GM19240 (cell line): ENCODE measurements around the gene CALHM2.

Experiments used
- DNase-seq: peaks from one replicate; pipeline ENCODE4 v3.0.0; 2011; ENCODE audit warnings: low spot score; ENCODE audit not compliant: insufficient read length

CALHM2 gene

GRCh38 chr10:103476046-103476768, 24.0 kb upstream of the CALHM2 start:
- DNase-seq: no peak

- no peak for DNase-seq
Observed at GRCh38 chr10:103475437-103475836, 23.3 kb upstream of the CALHM2 start.

GRCh38 chr10:103474077-103474476, 21.9 kb upstream of the CALHM2 start:
- no peak for DNase-seq

- DNase-seq: no peak
Observed at GRCh38 chr10:103473261-103473671, 21.1 kb upstream of the CALHM2 start.

- DNase-seq: no peak
Observed at GRCh38 chr10:103472005-103472404, 19.8 kb upstream of the CALHM2 start.

- DNase-seq: peak; percentile 86
Observed at GRCh38 chr10:103470761-103471653, 18.8 kb upstream of the CALHM2 start.

- no peak for DNase-seq
Observed at GRCh38 chr10:103469201-103469600, 17.0 kb upstream of the CALHM2 start.

- no peak for DNase-seq
Observed at GRCh38 chr10:103467406-103467805, 15.2 kb upstream of the CALHM2 start.

GRCh38 chr10:103466734-103467133, 14.6 kb upstream of the CALHM2 start:
- no peak for DNase-seq

GRCh38 chr10:103465411-103466179, 13.4 kb upstream of the CALHM2 start:
- no peak for DNase-seq

- DNase-seq: no peak
Observed at GRCh38 chr10:103463499-103463898, 11.3 kb upstream of the CALHM2 start.

GRCh38 chr10:103459615-103460014, 7.4 kb upstream of the CALHM2 start:
- no peak for DNase-seq

GRCh38 chr10:103458720-103459119, 6.5 kb upstream of the CALHM2 start, which contains the start of gene CALHM1:
Gene CALHM1, minus strand, starts transcription at chr10:103458900. Its CDS starts 149 bp downstream, at chr10:103458751.
- DNase-seq: peak; percentile 63

GRCh38 chr10:103457896-103458583, 5.9 kb upstream of the CALHM2 start:
- no peak for DNase-seq

- DNase-seq: no peak
Observed at GRCh38 chr10:103457176-103457712, 5.1 kb upstream of the CALHM2 start.

- DNase-seq: no peak
Observed at GRCh38 chr10:103456074-103456660, 4.0 kb upstream of the CALHM2 start.

- DNase-seq: no peak
Observed at GRCh38 chr10:103455235-103455634, 3.1 kb upstream of the CALHM2 start.

GRCh38 chr10:103454026-103454425, 1.9 kb upstream of the CALHM2 start:
- no peak for DNase-seq

- no peak for DNase-seq
Observed at GRCh38 chr10:103452506-103453230, 498 bp upstream of the CALHM2 start.
